H1 (cell line): ENCODE data around the gene CLDN25. TPM values are rescaled to one million over a fixed set of nuclear protein-coding genes. Genes with fewer than 3 reads are reported as not detected.

Experiments used
- ATF2 ChIP-seq: IDR thresholded peaks from 2 replicates; pipeline ENCODE4 v1.6.1; 2012; ENCODE audit warnings: low read length, inconsistent platforms
- BACH1 ChIP-seq: IDR thresholded peaks from 2 replicates; pipeline ENCODE4 v1.6.1; 2012; ENCODE audit warnings: low read length, improper control_type of control experiment
- BRCA1 ChIP-seq: IDR thresholded peaks from 2 replicates; pipeline ENCODE4 v1.6.1; 2012; ENCODE audit warnings: low read depth, low read length, improper control_type of control experiment
- CEBPB ChIP-seq: IDR thresholded peaks from 2 replicates; pipeline ENCODE4 v1.6.1; 2012; ENCODE audit warnings: low read depth, low read length
- CHD1 ChIP-seq: IDR thresholded peaks from 2 replicates; pipeline ENCODE4 v1.6.1; 2012; ENCODE audit warnings: low read depth, low read length, improper control_type of control experiment
- CHD2 ChIP-seq: IDR thresholded peaks from 2 replicates; pipeline ENCODE4 v1.6.1; 2012; ENCODE audit warnings: low read length, improper control_type of control experiment
- E2F6 ChIP-seq: IDR thresholded peaks from 2 replicates; pipeline ENCODE4 v1.6.1; 2012; ENCODE audit warnings: inconsistent platforms
- EZH2 ChIP-seq: fragments of 200-600 bp; sonication (generic); IDR thresholded peaks from 2 replicates; pipeline ENCODE4 v1.7.1; 2012; ENCODE audit warnings: low read depth, mild to moderate bottlenecking, moderate library complexity, low read length, inconsistent platforms; ENCODE audit not compliant: severe bottlenecking
- FOSL1 ChIP-seq: IDR thresholded peaks from 2 replicates; pipeline ENCODE4 v1.6.1; 2011; ENCODE audit warnings: mild to moderate bottlenecking, low read depth, low read length, moderate library complexity; ENCODE audit not compliant: insufficient read depth
- JUN ChIP-seq: IDR thresholded peaks from 2 replicates; pipeline ENCODE4 v1.6.1; 2011; ENCODE audit warnings: low read depth, mild to moderate bottlenecking, improper control_type of control experiment, low read length
- JUND ChIP-seq: IDR thresholded peaks from 2 replicates; pipeline ENCODE4 v1.6.1; 2011; ENCODE audit warnings: mild to moderate bottlenecking, improper control_type of control experiment, low read length
- MAX ChIP-seq: IDR thresholded peaks from 2 replicates; pipeline ENCODE4 v1.6.1; 2012; ENCODE audit warnings: inconsistent platforms
- NANOG ChIP-seq: IDR thresholded peaks from 2 replicates; pipeline ENCODE4 v1.6.1; 2011; ENCODE audit warnings: low read length, low read depth, mild to moderate bottlenecking, inconsistent platforms; ENCODE audit not compliant: insufficient read depth, poor library complexity, severe bottlenecking
- NRF1 ChIP-seq: IDR thresholded peaks from 2 replicates; pipeline ENCODE4 v1.6.1; 2011; ENCODE audit warnings: mild to moderate bottlenecking, low read depth, low read length, improper control_type of control experiment
- PHF8 ChIP-seq: fragments of 200-600 bp; sonication (generic); conservative IDR thresholded peaks from 2 replicates; pipeline ENCODE4 v1.7.1; 2012; ENCODE audit warnings: low read depth, mild to moderate bottlenecking, inconsistent platforms, low read length, moderate library complexity
- POLR2A ChIP-seq, 2 experiments: IDR thresholded peaks; 1 replicate in 1 of 2; 2 replicates in 1 of 2; pipeline ENCODE4 v1.6.1; 2011; ENCODE audit warnings: low read depth in 2 of 2, low read length in 2 of 2, mild to moderate bottlenecking in 2 of 2; ENCODE audit errors: control extremely low read depth in 1 of 2
- POLR2AphosphoS5 ChIP-seq: IDR thresholded peaks from 2 replicates; pipeline ENCODE4 v1.6.1; 2011; ENCODE audit warnings: low read depth, low read length
- POU5F1 ChIP-seq: IDR thresholded peaks from 2 replicates; pipeline ENCODE4 v1.6.1; 2011; ENCODE audit warnings: low read depth, mild to moderate bottlenecking, low read length, moderate library complexity
- RBBP5 ChIP-seq: IDR thresholded peaks from 2 replicates; pipeline ENCODE4 v1.7.1; 2012; ENCODE audit warnings: low read depth, mild to moderate bottlenecking, inconsistent platforms, low read length, moderate library complexity, borderline replicate concordance
- RFX5 ChIP-seq: IDR thresholded peaks from 2 replicates; pipeline ENCODE4 v1.6.1; 2011; ENCODE audit warnings: low read depth, low read length, improper control_type of control experiment, borderline replicate concordance
- TCF12 ChIP-seq: IDR thresholded peaks from 2 replicates; pipeline ENCODE4 v1.6.1; 2011; ENCODE audit warnings: low read depth, mild to moderate bottlenecking, low read length
- TEAD4 ChIP-seq: IDR thresholded peaks from 2 replicates; pipeline ENCODE4 v1.6.1; 2012; ENCODE audit warnings: low read depth, low read length, inconsistent platforms, mixed read lengths
- polyA plus RNA-seq, 7 experiments: library from polyadenylated mRNA; depleted of rRNA in 3 of 7; stranded (reverse) in 5 of 7; unstranded in 2 of 7; fragments of >200 nt in 5 of 7; fragments of 200-250 nt in 2 of 7; gene quantifications; 1 replicate in 5 of 7; 2 replicates in 1 of 7; 4 replicates in 1 of 7; pipeline versions ENCODE4 v1.2.1 to v1.2.3, GENCODE V29; 2011 to 2013; ENCODE audit warnings: missing spikeins in 2 of 7, mixed read lengths in 2 of 7
- total RNA-seq: library from RNA; stranded (reverse); fragmentation: NEBNext Ultra II Directional; extraction: Animal tissue kit (Norgen Biotek cat#: 25700); gene quantifications from 2 replicates; pipeline ENCODE4 v1.2.1, GENCODE V29; 2021

The CLDN25 gene
- total and polyA plus RNA-seq, 2 of the 8 experiments (the other 6 are each of a cell fraction or from before 2014, with no cell fraction given) = not detected

DNA sequence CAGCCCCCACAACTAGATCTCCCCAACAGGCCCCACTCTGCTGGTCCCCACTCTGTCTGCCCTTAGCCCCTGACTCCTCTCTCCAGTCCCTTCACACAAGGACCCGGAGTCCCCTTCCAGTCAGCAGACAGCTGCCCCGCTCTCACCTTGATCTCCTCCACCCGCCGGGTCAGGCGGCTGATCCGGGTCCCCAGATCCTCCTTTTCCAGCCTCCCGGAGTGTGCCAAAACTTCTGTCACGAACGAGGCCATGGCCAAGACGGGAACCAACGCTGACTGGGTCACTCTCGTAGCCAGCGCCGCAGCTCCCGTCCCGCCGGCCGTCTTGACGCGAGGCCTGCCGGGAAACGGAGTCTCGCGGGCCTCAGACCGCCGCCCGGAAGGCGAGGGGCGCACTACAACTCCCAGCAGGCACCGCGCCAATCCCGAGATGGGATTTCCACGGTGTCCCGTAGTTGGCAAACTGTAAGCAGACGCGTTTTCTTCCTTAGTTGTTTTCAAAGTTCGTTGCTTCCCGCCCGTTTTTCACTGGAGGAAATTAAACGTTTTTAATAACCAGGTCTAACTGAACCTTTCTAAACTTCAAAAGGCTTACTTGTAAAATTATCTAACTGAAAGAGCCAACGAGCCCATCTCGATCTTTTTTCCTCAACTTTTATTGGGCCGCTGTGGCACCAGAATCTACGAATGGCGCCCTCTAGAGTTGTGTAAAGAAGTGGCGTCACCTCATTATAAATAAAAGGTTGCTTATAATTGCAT is 6.0 kb upstream of the CLDN25 start, which contains the start of gene ZW10 (continued):
- TF ChIP-seq FOSL1 (no peak), NANOG (no peak), TCF12 (no peak), BACH1 (peak; percentile 28; the same call in 1 of the 2 replicates), PHF8 (peak; percentile 49; the same call in 1 of the 2 replicates), CHD1 (no peak), CHD2 (peak; percentile 81), POU5F1 (0 out of 2 replicates have a peak, but pooled peaks have one; percentile 11), JUND (no peak), MAX (peak; percentile 28), CEBPB (no peak), EZH2 (no peak), NRF1 (no peak), RBBP5 (peak; percentile 51; the same call in 1 of the 2 replicates), POLR2A (IDR thresholded peaks at IDR 0.05; ENCODE audit: control extremely low read depth in 1 of 2, low read depth in 2 of 2, low read length in 2 of 2) (no peak; a peak in 1 of 3 replicates), RFX5 (no peak), JUN (no peak), TEAD4 (no peak), ATF2 (peak; percentile 84), POLR2AphosphoS5 (peak; percentile 33; the same call in 1 of the 2 replicates), E2F6 (0 out of 2 replicates have a peak, but pooled peaks have one; percentile 13), BRCA1 (peak; percentile 59; the same call in 1 of the 2 replicates)
